Esophagus squamous epithelium (tissue), 5 donors: ENCODE results near the gene PPM1L. TPM values are rescaled to one million over a fixed set of nuclear protein-coding genes. Genes with fewer than 3 reads are reported as not detected.

Experiments used
- DNase-seq: peaks from one replicate; lab custom pipeline; 2025; lab: John Stamatoyannopoulos, UW
- H3K27ac ChIP-seq, 4 donors: fragments of 200-600 bp; sonication (generic); one replicate each; pipeline ENCODE4 v1.5.1; 2016 to 2019; ENCODE audit warnings: mild to moderate bottlenecking in 1 of 4
- H3K27me3 ChIP-seq, 4 donors: fragments of 200-600 bp; sonication (generic); 1 replicate in 3 of 4; 2 replicates in 1 of 4; pipeline versions ENCODE4 v1.5.1 to v1.6.0; 2017 to 2021; ENCODE audit warnings: antibody characterized with exemption in 1 of 4
- H3K36me3 ChIP-seq, 3 donors: fragments of 200-600 bp; sonication (generic); one replicate each; pipeline ENCODE4 v1.5.1; 2016 to 2019
- H3K4me1 ChIP-seq, 3 donors: fragments of 200-600 bp; sonication (generic); one replicate each; pipeline ENCODE4 v1.5.1; 2017 to 2019
- H3K4me3 ChIP-seq, 4 donors: fragments of 200-600 bp; sonication (generic); 1 replicate in 3 of 4; 2 replicates in 1 of 4; pipeline ENCODE4 v1.5.1; 2016 to 2019; ENCODE audit warnings: mild to moderate bottlenecking in 2 of 4, moderate library complexity in 1 of 4
- H3K9me3 ChIP-seq, 3 donors: fragments of 200-600 bp; sonication (generic); one replicate each; pipeline ENCODE4 v1.5.1; 2016 to 2019
- POLR2A ChIP-seq, 4 donors: fragments of 450-650 bp; IDR thresholded peaks; one replicate each; pipeline ENCODE4 v1.6.1; 2017; ENCODE audit warnings: antibody characterized with exemption in 4 of 4, mild to moderate bottlenecking in 4 of 4, moderate library complexity in 3 of 4
- WGBS, 2 donors: methylation state at CpG; one replicate each; pipeline ENCODE4 v1.1.5; 2018; 5-methylcytosine and 5-hydroxymethylcytosine counted together
- intact Hi-C: fragments of 100-400 bp; cut with DNase I; formaldehyde crosslinking; loops from one replicate; pipeline ENCODE4 v1.15.0; 2022
- total RNA-seq, 4 donors: library from RNA; depleted of rRNA; stranded (reverse); fragments of >200 nt; gene quantifications; one replicate each; pipeline ENCODE4 v1.1.0, GENCODE V29; 2016
- TF ChIP-seq, protein P1 (sequence below), 6 experiments: fragments of 450-650 bp in 4 of 6; fragments of 200-600 bp in 2 of 6; sonication (generic) in 2 of 6; IDR thresholded peaks; one replicate each; pipeline ENCODE4 v1.5.1; 2016 to 2019; ENCODE audit warnings: antibody characterized with exemption in 6 of 6, mild to moderate bottlenecking in 4 of 6, moderate library complexity in 4 of 6
- donor health status: DM: yes; HTN: yes; CAD: no.

Gene PPM1L
- total RNA-seq, 4 donors from 2014 or later: 9.1 to 18.1 (median 12.1) TPM

DNA sequence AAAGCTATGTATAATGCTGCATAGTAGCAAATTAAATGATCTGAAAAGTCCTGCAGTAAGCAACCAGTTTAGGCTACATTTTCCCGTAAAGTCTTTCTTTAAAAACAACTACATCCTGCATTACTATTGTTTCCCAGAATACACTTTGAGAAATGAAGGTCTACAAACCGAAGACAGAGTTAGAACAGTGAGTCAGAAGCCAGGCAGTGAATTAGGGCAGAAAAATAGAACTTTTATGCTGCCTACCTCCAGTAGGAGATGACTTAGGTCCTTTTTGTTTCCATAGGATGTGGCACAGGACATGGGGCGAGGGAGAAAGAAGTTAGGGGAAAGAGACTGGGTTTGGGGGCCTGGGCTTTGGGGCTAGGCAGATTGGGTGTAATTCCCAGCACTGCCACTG lies 127.3 kb downstream of the PPM1L start:
- no peak for DNase-seq
- H3K4me1 ChIP-seq: peaks cover 0 to 8% (median 0%) of the 10 kb centered on the region in 3 donors
- intact Hi-C loops: no loop called here
- no peaks in the 10 kb centered on the region for H3K36me3 ChIP-seq
- no peak for TF ChIP-seq POLR2A (IDR thresholded peaks at IDR 0.05)
- TF ChIP-seq, protein P1, sequence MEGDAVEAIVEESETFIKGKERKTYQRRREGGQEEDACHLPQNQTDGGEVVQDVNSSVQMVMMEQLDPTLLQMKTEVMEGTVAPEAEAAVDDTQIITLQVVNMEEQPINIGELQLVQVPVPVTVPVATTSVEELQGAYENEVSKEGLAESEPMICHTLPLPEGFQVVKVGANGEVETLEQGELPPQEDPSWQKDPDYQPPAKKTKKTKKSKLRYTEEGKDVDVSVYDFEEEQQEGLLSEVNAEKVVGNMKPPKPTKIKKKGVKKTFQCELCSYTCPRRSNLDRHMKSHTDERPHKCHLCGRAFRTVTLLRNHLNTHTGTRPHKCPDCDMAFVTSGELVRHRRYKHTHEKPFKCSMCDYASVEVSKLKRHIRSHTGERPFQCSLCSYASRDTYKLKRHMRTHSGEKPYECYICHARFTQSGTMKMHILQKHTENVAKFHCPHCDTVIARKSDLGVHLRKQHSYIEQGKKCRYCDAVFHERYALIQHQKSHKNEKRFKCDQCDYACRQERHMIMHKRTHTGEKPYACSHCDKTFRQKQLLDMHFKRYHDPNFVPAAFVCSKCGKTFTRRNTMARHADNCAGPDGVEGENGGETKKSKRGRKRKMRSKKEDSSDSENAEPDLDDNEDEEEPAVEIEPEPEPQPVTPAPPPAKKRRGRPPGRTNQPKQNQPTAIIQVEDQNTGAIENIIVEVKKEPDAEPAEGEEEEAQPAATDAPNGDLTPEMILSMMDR (IDR thresholded peaks at IDR 0.05): peak in 1 of 6 experiments; percentile 4
- WGBS, 2 donors: 77 to 87% methylated on average over 3 of the region's 3 CpGs
- H3K4me3 ChIP-seq: no peak overlapping the region
- H3K9me3 ChIP-seq: no peaks in the 10 kb centered on the region
- H3K27ac ChIP-seq: no peak overlapping the region
- no peaks in the 10 kb centered on the region for H3K27me3 ChIP-seq

DNA sequence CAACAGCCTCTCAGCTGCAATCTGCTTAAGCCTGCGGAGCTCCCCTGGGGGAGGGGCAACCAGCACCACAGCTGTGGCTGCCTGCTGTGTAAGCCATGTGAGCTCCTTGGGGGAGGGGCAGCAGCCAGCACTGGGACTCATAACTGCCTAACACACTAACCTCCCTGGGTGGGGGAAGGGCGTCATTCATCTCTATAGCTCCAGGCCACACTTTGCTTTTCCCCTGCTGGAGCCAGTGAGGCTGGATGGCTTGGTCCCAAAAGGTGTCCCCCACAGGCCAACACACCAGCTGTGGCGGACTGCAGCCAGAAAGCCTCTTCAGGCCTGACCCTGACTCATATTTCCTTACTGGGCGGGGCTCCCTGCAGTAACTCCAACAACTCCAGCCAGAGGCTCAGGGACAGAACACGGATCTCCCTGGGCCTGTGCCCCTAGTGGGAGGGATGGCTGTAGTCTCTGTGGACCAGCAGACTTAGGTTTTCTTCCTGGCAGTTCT lies 129.8 kb downstream of the PPM1L start:
- TF ChIP-seq, protein P1 (IDR thresholded peaks at IDR 0.05): no peak
- no peak for TF ChIP-seq POLR2A (IDR thresholded peaks at IDR 0.05)
- H3K4me3 ChIP-seq: no peak overlapping the region
- DNase-seq: peak; percentile 1
- intact Hi-C loops: no loop called here
- no peak overlapping the region for H3K27ac ChIP-seq
- no peaks in the 10 kb centered on the region for H3K9me3 ChIP-seq
- H3K27me3 ChIP-seq: no peaks in the 10 kb centered on the region
- WGBS, 2 donors: 0 to 20% methylated on average over 1 to 2 of the region's 5 CpGs
- H3K36me3 ChIP-seq: no peaks in the 10 kb centered on the region
- H3K4me1 ChIP-seq: peaks cover 0 to 8% (median 0%) of the 10 kb centered on the region in 3 donors

DNA sequence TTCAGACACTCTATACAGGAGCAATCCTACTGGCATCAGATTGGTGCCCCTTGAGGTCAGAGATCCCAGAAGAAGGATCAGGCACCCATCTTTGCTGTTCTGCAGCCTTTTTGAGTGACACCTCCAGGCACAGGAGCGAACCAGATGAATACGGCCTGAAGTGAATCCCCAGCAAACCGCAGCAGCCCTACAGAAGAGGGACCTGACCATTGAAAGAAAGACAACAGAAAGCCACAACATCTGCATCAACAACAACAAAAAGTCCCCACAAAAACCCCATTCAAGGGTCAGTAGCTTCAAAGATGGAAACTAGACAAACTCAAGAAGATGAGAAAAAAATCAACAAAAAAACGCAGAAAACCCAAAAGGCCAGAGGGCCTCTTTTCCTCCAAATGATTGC lies 130.4 kb downstream of the PPM1L start:
- Histone ChIP-seq H3K4me1 (peaks cover 0 to 8% (median 0%) of the 10 kb centered on the region in 3 donors), H3K4me3 (no peak overlapping the region), H3K27ac (no peak overlapping the region), H3K36me3 (no peaks in the 10 kb centered on the region), H3K9me3 (no peaks in the 10 kb centered on the region), H3K27me3 (no peaks in the 10 kb centered on the region)
- WGBS, 2 donors: 76% methylated on average over 4 of the region's 4 CpGs; no CpG with 5 or more reads in 1 of the 2 donors
- intact Hi-C loops: no loop called here
- no peak for TF ChIP-seq POLR2A (IDR thresholded peaks at IDR 0.05)
- TF ChIP-seq, protein P1 (IDR thresholded peaks at IDR 0.05): no peak
- DNase-seq: no peak

DNA sequence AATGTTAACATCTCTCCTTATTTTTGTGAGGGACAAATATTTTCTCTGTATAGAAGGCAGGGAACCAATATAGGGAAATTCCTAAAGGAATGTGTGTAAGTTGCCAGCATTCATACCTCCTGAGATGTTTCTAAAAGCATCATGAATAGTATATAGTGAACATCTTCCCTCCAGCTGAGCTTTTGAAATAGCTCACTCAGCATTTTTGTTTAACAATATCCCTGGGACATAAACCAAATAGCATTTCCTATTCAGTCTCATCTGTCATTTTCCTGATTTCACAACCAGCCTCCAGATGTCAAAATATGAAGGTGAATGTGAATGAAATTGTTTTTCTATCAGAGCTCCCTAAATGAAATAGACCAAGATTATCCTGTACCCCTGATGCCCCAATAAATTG lies 137.2 kb downstream of the PPM1L start:
- TF ChIP-seq, protein P1 (IDR thresholded peaks at IDR 0.05): no peak
- no peak for TF ChIP-seq POLR2A (IDR thresholded peaks at IDR 0.05)
- Histone ChIP-seq H3K27me3 (no peaks in the 10 kb centered on the region), H3K9me3 (no peaks in the 10 kb centered on the region), H3K4me3 (no peak overlapping the region), H3K36me3 (no peaks in the 10 kb centered on the region), H3K4me1 (no peaks in the 10 kb centered on the region), H3K27ac (no peak overlapping the region)
- intact Hi-C loops: no loop called here
- DNase-seq: no peak

DNA sequence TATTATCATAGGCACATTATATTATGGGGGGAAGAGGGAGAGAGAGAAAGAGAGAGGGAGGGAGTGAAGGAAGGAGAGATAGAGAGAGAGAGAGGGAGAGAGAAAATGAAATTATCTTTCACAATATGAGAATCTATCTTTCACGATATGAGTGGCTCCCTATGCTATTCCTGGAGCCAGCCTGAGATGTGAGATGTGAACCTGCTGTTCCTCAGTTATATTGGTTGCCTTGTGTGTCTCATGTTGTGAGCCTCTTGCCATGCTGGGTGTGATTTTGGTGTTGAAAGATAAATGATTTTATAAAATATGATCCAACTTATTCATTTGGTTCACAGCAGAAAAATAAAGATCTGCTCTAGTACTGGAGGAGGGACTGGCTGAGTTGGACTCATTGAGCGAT lies 148.7 kb downstream of the PPM1L start:
- H3K9me3 ChIP-seq: peaks cover 0 to 10% (median 0%) of the 10 kb centered on the region in 3 donors
- no peak overlapping the region for H3K4me3 ChIP-seq
- H3K36me3 ChIP-seq: no peaks in the 10 kb centered on the region
- intact Hi-C loops: no loop called here
- DNase-seq: no peak
- TF ChIP-seq, protein P1 (IDR thresholded peaks at IDR 0.05): no peak
- no peak for TF ChIP-seq POLR2A (IDR thresholded peaks at IDR 0.05)
- 78 to 83% methylated on average over 2 of the region's 2 CpGs for WGBS, 2 donors
- no peaks in the 10 kb centered on the region for H3K4me1 ChIP-seq
- H3K27ac ChIP-seq: no peak overlapping the region
- no peaks in the 10 kb centered on the region for H3K27me3 ChIP-seq
